Activated T-helper 1 cell treated with anti-CD3 and anti-CD28 coated beads, Interleukin-2, amount 50 U/mL, for 16 hours (primary cell): ENCODE results near the gene LILRA6.
A peak's percentile ranks its signal among the peaks of the same experiment; 100 is the strongest.
"Not testable (repeated sequence)": the region's sequence is repeated elsewhere in the genome, so short reads cannot be mapped to it uniquely, and the experiment has no call there.

ENCODE experiments used
- DNase-seq, 2 donors: peaks; one replicate each; pipeline ENCODE4 v3.0.0-alpha.2; 2020; ENCODE audit warnings: low read depth in 1 of 2, low spot score in 1 of 2

Gene LILRA6

DNA sequence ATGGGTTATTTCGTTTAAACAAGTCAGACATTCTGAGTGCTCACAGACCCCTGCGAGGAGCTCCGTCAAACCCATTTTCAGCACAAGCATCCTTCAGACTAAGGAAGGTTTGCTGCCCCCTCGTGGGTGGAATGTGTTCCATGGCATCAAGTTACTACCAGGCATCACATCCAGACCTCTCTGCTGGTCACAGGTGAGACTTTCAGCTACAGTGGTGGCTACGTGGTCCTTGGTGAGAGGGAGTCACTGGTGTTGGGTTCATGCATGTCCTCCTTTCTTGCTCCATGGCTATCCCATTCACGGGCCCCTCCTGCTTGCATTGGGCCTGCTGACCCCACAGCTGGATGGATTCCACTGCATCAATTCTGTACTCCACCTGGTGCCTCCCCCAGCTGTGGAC lies 23.5 kb upstream of the LILRA6 start:
- DNase-seq = peak; percentile 21 to 24

DNA sequence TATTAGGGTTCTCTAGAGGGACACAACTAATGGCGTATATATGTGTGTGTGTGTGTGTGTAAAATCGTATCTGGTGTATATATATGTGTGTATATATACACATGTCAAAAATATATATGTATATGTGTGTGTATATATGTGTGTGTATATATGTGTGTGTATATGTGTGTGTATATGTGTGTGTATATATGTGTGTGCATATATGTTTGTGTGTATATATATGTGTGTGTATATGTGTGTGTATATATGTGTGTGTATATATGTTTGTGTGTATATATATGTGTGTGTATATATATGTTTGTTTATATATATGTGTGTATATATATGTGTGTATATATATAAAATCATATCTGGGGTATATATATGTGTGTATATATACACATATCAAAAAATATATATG lies 19.9 kb upstream of the LILRA6 start:
- no peak for DNase-seq

DNA sequence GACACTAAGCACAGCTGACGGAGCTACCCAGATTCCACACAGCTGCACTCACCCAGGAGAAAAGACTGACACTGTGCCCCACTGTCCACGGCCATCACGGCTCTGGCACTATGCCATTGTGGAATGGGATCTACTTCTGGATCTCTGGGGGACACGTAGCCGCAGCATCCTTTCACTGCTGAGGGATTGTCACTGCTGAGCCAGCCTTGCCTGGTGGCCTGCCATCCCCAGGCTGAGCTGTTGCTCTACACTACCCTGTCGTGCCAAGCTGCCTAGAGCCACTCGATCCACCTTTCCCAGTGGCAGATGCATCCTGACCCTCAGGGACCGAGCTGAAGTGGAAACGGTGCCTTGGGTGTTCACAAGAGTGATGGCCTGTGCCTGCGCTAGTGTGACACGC lies 19.5 kb upstream of the LILRA6 start:
- DNase-seq = no peak

DNA sequence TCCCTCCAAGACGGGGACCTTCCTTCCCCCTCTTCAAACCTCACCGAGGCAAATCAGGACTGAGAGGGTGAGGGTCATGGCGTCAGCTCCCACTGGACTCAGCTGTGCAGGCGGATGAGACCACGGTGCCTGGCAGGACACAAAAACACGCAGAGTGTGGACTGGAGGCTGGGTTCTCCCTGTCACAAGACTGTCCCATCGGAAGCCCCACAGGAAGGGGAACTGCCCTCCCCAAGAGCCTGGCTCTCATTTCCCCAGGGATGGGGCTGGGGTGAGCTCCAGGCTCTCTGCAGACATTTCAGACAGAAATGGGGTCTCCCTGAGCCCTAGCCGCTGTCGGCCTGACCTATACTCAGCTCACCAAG lies 14.5 kb upstream of the LILRA6 start, which contains the start of gene LILRB5:
TSS of gene LILRB5 (minus strand) at position 158 of the 365 bp plus-strand sequence. CDS start at position 78, 80 bp downstream.
- DNase-seq = no peak

DNA sequence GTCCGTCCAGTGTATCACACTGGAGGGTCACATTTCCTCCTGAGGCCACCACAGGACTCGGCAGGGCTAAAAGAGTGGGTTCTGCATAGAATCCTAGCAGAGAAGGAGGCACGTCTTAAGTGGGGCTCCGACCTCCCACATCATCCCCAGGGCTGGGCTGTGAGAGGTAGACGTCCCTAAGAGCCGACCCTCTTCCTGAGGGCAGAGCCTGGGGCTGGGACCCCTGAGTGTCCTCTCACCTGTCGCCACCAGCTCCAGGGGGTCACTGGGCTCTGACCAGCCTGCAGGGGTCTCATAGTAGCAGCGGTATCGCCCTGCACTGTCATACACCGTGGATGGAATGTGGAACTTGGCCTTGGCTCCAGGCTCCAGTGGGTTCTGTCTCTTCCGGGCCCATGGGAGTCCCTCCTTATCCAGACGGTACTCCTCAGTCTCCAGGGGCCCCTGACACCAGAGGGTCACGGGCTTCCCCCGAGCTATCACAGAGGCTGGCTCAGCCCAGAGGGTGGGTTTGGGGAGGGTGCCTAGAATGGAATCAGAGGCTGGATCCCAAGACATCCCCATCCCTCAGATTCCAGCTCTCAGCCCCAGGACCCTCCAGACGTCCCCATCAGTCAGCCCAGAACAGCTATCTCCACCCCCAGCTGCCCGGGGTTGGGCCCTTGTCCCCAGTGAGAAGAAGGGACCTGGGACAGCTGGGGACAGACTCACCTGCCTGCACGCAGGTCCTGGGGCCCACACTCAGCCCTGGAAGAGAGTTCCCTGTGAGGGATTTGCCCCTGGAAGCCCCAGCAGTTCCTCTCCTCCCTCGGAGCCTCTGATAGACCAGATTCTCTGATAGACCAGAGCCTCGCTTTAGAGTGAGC lies 13.9 kb upstream of the LILRA6 start:
- DNase-seq = no peak

DNA sequence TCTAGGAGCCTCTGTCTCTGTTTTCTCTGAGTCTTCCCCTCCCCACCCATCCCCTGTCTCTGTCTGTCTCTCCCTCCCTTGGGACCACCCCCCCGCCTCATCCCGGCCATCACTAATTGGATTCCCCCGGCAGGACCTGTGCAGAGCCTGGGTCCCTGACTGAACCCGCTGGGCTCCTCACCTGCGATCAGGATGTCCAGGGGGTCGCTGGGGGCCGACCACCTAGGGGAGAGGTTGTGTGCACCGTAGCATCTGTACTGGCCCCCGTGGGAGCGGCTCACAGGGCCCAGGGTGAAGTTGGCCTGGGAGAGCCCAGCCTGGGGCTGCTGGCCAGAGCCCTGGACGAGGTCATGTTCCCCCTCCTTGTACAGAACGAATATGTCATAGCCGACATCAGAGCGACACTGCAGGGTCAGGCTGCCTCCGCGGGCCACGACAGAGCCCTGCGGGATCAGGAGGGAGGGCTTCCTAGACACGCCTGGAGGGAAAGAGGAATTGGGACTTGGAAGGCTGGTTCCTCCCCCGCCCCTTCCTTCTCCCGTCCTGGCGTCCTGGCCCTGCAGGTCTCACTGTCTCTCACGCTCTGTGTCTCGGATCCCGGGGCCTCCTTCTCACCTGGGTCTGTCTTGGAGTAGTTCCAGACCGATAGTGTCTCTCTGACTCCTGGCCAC lies 12.7 kb upstream of the LILRA6 start:
- DNase-seq = no peak

DNA sequence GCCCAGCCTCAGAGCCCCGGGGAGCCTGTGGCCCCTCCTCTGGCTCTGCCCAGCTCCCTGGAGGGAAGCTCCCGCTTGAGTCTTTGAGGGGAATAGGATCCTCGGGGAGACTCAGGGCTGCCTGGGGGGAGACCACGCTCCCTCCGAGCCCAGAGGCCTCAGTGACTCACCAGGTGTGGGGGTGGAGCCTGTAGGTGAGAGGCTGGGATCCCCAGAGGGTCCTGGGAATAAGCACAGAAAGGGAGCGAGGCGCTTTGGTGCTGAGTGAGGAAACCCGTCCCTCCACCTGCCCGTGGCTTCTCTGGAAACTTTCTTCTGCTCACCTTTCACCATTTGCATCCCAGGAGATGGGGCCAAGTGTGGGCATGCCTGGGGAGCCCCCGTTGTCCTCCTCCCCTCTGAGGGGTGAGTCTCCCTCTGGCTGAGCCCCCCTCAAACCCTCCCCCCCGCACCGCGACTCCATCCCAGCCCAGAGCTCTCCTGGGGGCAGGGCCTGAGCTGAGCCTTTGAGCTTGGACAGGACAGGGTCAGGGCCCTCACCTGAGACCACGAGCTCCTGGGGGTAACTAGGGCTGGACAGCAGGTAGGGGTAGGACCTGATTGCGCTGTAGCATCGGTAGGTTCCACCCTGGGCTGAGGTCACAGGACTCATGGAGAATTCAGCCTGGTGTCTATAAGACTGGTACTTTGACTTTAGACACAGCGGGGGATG lies 11.8 kb upstream of the LILRA6 start:
- DNase-seq = no peak

DNA sequence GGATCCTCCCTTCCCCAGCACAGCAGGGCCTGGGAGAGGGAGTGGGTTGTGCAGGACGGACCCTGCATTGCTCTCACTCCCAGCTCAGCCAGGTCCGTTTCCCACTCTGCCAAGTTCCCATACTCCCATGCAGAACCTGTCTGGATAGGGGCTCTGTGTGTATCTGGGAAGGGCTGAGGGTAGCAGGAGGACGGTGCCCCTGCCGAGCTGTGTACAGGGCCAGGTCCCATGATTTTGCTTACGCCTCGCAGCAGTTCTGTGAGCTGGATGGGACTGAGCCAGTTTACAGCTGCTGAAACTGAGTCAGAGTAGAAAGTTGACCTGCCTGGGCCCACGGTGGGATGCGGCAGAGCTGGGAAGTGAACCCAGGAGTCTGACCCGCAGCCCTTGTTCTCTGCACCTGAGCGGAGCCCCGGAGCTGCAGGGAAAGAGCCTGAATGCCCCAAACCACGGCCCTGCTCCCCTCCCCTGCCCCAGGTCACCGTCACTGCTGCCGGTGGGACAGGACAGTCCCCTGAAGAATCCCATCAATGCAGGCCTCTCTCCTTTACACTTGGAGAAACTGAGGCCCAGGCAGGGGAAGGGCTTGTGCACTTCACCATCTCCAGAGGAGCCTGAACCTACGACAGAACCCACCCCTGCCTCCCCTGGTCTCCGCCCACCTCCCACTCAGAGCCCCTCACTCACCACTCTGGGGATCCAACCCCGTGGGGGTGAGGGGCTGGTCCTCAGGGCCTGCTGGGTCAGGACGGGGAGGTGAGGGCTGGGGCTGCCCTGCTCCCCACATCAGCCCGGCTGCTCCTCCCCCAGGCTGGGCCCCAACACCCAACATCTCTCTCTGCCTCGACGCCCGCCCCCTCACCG lies 11.0 kb upstream of the LILRA6 start:
- no peak for DNase-seq

DNA sequence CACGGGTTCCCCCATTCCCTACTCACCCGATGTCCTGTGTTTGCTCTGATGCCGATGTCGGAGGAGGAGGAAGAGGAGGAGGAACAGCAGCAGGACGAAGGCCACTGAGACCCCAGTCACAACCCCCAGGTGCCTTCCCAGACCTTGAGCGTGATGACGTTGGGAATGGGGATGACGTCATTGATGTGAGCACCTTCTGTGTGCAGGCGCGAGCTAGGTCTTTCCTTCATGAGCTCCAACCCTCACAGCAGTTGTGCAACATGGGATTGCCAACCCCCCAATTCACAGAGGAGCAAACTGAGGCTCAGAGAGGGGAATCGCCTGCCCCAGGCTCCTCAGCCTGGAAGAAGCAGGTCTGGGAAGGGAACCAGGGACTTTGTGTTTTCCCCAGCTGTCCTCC lies 10.3 kb upstream of the LILRA6 start:
- DNase-seq = no peak

DNA sequence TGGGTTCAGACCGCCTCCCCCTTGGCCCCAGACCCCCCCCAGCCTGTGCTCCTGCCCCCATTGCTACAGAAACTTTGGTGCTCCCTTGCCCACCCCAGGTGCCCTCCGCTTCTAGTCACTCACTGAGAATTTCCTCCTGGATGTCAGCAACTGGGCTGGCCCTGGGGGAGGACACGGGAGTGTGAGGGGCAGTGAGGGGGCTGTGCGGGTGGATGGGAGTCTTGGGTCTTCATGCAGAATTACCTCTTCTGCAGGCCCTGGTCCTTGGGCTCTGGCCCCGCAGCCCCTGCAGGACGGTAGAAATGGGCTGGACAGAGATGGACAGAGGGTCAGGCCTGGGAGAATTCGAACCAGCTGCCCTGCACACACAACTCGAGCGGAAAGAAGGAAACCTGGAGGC lies 9.7 kb upstream of the LILRA6 start:
- no peak for DNase-seq

DNA sequence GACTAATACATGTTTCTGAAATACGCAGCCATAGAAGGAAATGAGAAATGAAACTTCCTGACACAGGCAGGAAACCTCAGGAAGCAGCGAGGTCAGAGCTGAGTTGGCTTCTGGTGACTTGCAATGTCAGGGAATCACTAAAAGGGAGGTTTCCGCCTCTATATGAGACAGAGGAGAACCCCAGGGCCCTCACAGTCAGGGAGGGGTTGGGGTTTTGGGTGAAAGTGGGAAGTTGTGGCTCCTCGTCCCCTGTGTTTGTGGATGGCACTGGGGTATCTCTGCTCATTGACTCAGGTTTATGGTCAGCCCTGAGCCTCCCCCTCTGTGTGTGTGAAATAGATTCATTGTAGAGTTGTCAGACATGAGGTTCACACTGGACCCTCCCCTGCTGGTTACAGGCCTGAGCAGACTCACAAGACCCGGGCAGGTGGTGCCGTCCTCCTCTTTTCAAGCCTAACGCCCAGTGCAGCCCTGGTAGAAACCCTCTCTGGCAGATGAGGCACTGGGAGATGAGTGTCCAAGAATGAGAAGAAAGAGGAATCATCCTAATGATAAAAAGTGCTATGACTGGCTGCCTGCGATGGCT lies 5.5 kb upstream of the LILRA6 start:
- no peak for DNase-seq

DNA sequence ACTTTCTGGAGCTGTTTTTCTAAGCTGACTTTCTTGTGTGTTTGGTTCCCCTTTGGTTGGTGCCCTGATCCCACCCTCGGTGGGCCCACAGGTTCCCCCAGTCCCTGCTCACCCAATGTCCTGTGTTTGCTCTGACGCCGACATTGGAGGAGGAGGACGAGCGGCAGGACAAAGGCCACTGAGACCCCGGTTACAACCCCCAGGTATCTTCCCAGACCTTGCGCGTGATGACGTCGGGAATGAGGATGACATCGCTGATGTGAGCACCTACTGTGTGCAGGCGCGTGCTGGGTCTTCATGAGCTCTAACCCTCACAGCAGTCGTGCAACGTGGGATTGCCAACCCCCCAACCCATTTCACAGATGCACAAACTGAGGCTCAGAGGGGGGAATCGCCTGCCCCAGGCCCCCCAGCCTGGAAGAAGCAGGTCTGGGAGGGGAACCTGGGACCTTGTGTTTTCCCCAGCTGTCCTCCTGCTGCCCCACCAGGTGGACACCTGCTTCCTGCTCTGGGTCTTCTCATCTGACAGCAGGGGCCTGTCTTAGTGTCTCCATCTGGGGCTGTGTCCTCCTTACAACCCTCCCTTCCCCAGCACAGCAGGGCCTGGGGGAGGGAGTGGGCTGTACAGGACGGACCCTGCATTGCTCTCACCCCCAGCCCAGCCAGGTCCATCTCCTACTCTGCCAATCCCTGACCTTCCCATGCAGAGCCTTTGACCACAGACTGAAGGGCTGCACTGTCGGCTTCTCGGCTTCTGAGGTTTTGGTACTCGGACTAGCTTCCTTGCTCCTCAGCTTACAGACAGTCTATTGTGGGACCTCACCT lies 4.7 kb upstream of the LILRA6 start:
- no peak for DNase-seq

DNA sequence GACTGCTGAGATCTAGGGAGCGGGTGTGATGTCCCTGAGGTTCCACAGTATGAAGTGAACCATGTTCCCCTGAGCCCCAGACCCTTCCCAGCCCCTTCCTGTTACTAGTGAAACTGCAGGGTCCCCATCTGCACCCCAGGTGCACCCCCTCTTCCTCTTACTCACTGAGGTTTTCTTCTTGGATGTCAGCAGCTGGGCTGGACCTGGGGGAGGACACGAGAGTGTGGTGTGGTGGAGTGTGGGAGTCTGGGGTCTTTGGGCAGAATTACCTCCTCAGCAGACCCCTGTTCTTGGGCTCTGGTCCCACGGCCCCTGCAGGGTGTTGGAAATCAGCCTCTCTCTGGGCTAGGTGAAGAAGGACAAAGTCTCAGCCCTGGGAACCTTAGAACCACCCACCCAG lies 3.3 kb upstream of the LILRA6 start:
- no peak for DNase-seq

DNA sequence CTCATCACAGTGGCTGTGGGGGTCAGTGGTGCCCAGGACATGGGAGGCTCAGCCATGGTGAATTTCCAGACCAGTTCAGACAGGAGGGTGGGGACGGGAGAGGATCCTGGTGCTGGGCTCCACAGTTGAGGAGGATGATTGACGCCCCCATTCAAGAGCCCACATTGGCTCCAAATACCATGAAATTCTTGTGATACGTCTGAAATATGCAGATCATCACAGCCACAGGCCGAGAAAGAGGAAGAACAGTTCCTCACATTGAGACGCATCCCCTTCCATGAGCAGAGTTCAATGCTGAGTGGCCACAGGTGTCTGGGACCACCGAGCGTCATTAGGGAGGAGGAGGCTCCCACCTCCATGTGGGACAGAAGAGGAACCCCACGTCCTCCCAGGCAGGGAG lies 1.2 kb upstream of the LILRA6 start:
- not testable (repeated sequence) for DNase-seq

DNA sequence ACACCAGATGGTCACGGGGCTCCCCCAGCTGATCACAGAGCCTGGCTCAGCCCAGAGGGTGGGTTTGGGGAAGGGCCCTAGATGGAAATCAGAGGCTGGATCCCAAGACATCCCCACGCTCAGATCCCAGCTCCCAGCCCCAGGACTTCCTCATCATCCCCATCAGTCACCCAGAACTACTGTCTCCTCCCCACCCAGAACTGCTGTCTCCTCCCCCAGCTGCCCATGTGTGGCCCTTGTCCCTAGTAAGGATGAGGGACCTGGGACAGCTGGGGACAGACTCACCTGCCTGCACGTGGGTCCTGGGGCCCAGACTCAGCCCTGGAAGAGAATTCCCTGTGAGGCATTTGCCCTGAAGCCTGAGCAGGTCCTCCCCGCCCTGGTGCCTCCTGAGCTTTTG lies 356 bp downstream of the LILRA6 start:
- DNase-seq = not testable (repeated sequence)

DNA sequence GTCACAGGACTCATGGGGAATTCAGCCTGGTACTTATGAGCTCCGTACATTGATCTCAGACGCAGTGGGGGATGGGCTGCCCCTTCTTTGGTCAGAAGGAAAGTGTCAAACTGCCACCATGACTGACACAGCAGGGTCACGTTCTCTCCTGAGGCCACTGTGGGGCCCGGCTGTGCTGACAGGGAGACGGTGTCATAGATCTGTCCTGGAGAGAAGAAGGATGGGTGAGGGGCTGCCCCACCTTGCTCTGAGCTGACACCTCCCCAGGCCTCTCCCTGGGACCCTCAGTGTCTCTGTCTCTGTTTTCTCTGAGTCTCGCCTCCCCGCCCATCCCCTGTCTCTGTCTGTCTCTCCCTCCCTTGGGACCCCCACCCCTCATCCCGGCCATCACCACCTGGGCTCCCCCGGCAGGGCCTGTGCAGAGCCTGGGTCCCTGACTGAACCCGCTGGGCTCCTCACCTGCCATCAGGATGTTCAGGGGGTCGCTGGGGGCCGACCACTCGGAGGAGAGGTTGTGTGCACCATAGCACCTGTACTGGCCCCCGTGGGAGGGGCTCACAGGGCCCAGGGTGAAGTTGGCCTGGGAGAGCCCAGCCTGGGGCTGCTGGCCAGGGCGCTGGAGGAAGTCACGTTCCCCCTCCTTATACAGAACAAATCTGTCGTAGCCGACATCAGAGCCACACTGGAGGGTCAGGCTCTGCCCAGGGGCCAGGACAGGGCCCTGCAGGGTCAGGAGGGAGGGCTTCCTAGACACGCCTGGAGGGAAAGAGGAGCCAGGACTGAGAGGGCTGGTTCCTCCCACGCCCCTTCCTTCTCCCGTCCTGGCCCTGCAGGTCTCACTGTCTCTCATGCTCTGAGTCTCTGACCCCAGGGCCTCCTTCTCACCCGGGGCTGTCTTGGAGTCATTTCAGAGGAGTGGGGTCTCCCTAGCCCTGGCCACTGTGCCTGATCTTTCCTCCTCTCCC lies 1.9 kb downstream of the LILRA6 start:
- not testable (repeated sequence) for DNase-seq

DNA sequence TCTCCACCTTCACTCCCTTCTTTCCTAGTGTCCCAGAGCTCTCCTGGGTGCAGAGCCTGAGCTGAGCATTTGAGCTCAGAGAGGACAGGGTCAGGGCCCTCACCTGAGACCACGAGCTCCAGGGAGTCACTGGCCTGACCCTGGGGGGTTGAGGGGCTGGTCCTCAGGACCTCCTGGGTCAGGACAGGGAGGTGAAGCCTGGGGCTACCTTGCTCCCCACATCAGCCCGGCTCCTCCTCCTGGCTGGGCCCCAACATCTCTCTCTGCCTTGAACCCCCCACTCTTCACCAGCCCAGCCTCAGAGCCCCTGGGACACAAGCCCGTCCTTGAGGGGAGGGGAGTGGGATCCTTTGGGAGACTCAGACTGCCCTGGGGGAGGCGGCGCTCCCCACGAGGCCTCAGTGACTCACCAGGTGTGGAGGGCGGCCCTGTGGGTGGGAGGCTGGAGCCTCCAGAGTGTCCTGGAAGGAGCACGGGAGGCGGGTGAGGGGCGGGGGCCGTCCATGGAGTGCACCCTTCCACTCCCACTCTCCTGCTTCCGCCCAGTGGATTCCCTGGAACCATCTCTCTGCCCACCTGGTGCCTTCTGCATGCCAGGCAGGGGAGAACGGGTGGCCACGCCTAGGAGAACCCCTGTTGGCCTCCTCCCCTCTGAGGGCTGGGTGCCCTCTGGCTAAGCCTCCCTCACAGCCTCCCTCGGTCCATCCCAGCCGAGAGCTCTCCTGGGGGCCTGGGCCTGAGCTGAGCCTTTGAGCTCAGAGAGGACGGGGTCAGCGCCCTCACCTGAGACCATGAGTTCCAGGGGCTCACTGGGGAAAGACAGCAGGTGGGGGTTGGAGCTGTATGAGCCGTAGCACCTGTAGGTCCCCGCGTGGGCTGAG lies 2.9 kb downstream of the LILRA6 start:
- not testable (repeated sequence) for DNase-seq

DNA sequence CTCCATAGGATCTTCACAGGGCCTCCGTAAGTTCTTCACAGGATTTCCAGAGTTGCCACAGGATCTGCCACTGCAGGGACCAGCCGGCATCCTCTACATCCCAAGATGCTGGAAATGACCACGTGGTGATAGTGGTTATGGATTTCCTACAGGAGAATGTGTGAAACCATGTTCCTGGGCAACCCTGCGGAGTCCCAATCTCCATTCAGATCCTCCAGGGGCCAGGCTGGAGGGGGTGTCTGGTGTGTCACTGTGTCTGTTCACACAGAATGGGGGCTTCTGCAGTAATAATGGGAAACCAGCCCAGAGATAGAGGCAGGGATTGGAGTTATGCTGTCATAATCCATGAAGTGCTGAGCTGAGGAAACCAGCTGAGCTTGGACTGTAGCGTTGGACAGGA lies 8.6 kb downstream of the LILRA6 start:
- no peak for DNase-seq
